ENCODE results near the gene MAPT.

The MAPT gene

GRCh38 chr17:45976391-45976754 lies 82.0 kb downstream of the MAPT start:
- no peak for DNase-seq

- no peak for DNase-seq
Measured at GRCh38 chr17:45976755-45977505, 82.6 kb downstream of the MAPT start.

- DNase-seq, result no peak
Measured at GRCh38 chr17:45977506-45977824, 83.1 kb downstream of the MAPT start.

- DNase-seq, result no peak
Measured at GRCh38 chr17:45977976-45978626, 83.7 kb downstream of the MAPT start.

GRCh38 chr17:45979137-45979536 lies 84.8 kb downstream of the MAPT start:
- no peak for DNase-seq

- DNase-seq, result no peak
Measured at GRCh38 chr17:45980855-45981254, 86.5 kb downstream of the MAPT start.

GRCh38 chr17:45981306-45981705 lies 87.0 kb downstream of the MAPT start:
- no peak for DNase-seq

GRCh38 chr17:45982791-45983613 lies 88.6 kb downstream of the MAPT start:
- no peak for DNase-seq

GRCh38 chr17:45983614-45984310 lies 89.4 kb downstream of the MAPT start:
- DNase-seq, result no peak

GRCh38 chr17:45984368-45984767 lies 90.0 kb downstream of the MAPT start:
- no peak for DNase-seq

GRCh38 chr17:45985447-45985846 lies 91.1 kb downstream of the MAPT start:
- no peak for DNase-seq

GRCh38 chr17:45986056-45986455 lies 91.7 kb downstream of the MAPT start:
- no peak for DNase-seq

- DNase-seq, result no peak
Measured at GRCh38 chr17:45987706-45988105, 93.4 kb downstream of the MAPT start.

GRCh38 chr17:45989759-45990158 lies 95.4 kb downstream of the MAPT start:
- DNase-seq, result no peak

- no peak for DNase-seq
Measured at GRCh38 chr17:45990886-45991285, 96.5 kb downstream of the MAPT start.

GRCh38 chr17:45991341-45991740 lies 97.0 kb downstream of the MAPT start:
- DNase-seq, result no peak

- no peak for DNase-seq
Measured at GRCh38 chr17:45992175-45992574, 97.8 kb downstream of the MAPT start.

GRCh38 chr17:45992904-45993303 lies 98.5 kb downstream of the MAPT start:
- DNase-seq, result no peak

GRCh38 chr17:45993962-45994627 lies 99.7 kb downstream of the MAPT start:
- DNase-seq, result no peak

GRCh38 chr17:45994987-45995386 lies 100.6 kb downstream of the MAPT start:
- DNase-seq, result no peak

- DNase-seq, result no peak
Measured at GRCh38 chr17:45995627-45996270, 101.4 kb downstream of the MAPT start.

- DNase-seq, result no peak
Measured at GRCh38 chr17:45996282-45996937, 102.1 kb downstream of the MAPT start.
